ENCODE results near the gene OTUD3. TPM values are rescaled to one million over a fixed set of nuclear protein-coding genes. Genes with fewer than 3 reads are reported as not detected.
"Not testable (repeated sequence)": the region's sequence is repeated elsewhere in the genome, so short reads cannot be mapped to it uniquely, and the experiment has no call there.

Gene OTUD3
- total and polyA plus RNA-seq, 2 of the 13 experiments (the other 11 are each of a cell fraction or from before 2014, with no cell fraction given): 5.2 to 7.5 TPM

GRCh38 chr1:19927130-19927421 is 44.9 kb downstream of the OTUD3 start:
- POLR2A ChIA-PET: interaction anchor here (1.3 to 2.7 kb wide), 7 partner anchors 9 to 625 kb away, joined by 3 to 14 read pairs (median 4); partner anchors contain the start of gene FAM43B
- DNase-seq (ENCODE audit: low spot score) (peak; percentile 88), ATAC-seq (peak; percentile 10)
- H3K4me2 ChIP-seq (ENCODE audit: low read depth, low read length): peak overlapping the region; percentile 70
- peak overlapping the region; percentile 80 for H3K9ac ChIP-seq (ENCODE audit: insufficient read depth, low read depth, low read length)
- peaks cover 83% of the 10 kb centered on the region for H3K4me1 ChIP-seq (ENCODE audit: insufficient read depth, low read length)
- FAIRE-seq; H3K27me3 ChIP-seq (ENCODE audit: control insufficient read depth in 1 of 2, insufficient read depth in 2 of 2, low read length in 2 of 2); BruUV-seq (replicated peaks); H3K79me2 ChIP-seq (ENCODE audit: insufficient read depth, low read length); CTCF ChIA-PET (ENCODE audit: low intra/inter-chr PET ratio, low total read pairs); H4K20me1 ChIP-seq (ENCODE audit: insufficient read depth, low read length); H2AFZ ChIP-seq (ENCODE audit: low read length); H3K36me3 ChIP-seq (replicated peaks in 1 of 2; ENCODE audit: control insufficient read depth in 1 of 2, insufficient read depth in 2 of 2, low read length in 2 of 2); TF ChIP-seq HNF4G (CRISPR knock-in tag; IDR thresholded peaks at IDR 0.05; ENCODE audit: borderline replicate concordance, low read depth): not testable (repeated sequence)
- 0% methylated on average over 3 of the region's 3 CpGs for WGBS (ENCODE audit: low lambda C conversion rate)
- H3K9me3 ChIP-seq (ENCODE audit: low read length): peaks cover 28% of the 10 kb centered on the region
- H3K27ac ChIP-seq (ENCODE audit: extremely low read length, insufficient read depth, low read length): peak overlapping the region; percentile 94
- peak overlapping the region in 2 of 3 experiments; percentile 17 to 27; a peak in 3 of 6 replicates for H3K4me3 ChIP-seq (replicated peaks in 1 of 3; ENCODE audit: insufficient read depth in 1 of 3, low read depth in 2 of 3, low read length in 3 of 3)
- intact Hi-C loops (cut with micrococcal nuclease; ENCODE audit: unreplicated experiment) (loop anchor here (2.0 kb wide), 2 partner anchors 44 to 48 kb away; partner anchors contain the start of gene OTUD3), in situ Hi-C loops (cut with HindIII; ENCODE audit: extremely low pct_ligation_motif_present, low pct_unique_long_range_greater_than_20kb) (loop anchor here (5.0 kb wide), 1 partner anchor 550 kb away; no protein-coding TSS in a partner anchor)
- 0 out of 2 replicates have a peak, but pooled peaks have one; percentile 14 for TF ChIP-seq ESRRA (CRISPR knock-in tag; IDR thresholded peaks at IDR 0.05; ENCODE audit: low read depth)
- peak; percentile 56; the same call in 1 of the 2 replicates for TF ChIP-seq SAP130 (CRISPR knock-in tag; IDR thresholded peaks at IDR 0.05; ENCODE audit: low read depth)
- TF ChIP-seq FOXO4 (CRISPR knock-in tag; conservative IDR thresholded peaks at IDR 0.05): 0 out of 2 replicates have a peak, but pooled peaks have one; percentile 27
- peak; percentile 35; the same call in 1 of the 2 replicates for TF ChIP-seq PITX1 (CRISPR knock-in tag; IDR thresholded peaks at IDR 0.05)
- TF ChIP-seq, protein P1, sequence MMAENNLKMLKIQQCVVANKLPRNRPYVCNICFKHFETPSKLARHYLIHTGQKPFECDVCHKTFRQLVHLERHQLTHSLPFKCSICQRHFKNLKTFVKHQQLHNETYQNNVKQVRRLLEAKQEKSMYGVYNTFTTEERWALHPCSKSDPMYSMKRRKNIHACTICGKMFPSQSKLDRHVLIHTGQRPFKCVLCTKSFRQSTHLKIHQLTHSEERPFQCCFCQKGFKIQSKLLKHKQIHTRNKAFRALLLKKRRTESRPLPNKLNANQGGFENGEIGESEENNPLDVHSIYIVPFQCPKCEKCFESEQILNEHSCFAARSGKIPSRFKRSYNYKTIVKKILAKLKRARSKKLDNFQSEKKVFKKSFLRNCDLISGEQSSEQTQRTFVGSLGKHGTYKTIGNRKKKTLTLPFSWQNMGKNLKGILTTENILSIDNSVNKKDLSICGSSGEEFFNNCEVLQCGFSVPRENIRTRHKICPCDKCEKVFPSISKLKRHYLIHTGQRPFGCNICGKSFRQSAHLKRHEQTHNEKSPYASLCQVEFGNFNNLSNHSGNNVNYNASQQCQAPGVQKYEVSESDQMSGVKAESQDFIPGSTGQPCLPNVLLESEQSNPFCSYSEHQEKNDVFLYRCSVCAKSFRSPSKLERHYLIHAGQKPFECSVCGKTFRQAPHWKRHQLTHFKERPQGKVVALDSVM (CRISPR knock-in tag; IDR thresholded peaks at IDR 0.05): peak; percentile 62; the same call in 1 of the 2 replicates
- peak; percentile 90 for TF ChIP-seq TEAD3 (CRISPR knock-in tag; optimal IDR thresholded peaks at IDR 0.05; ENCODE audit: borderline replicate concordance)
- TF ChIP-seq, protein P2, sequence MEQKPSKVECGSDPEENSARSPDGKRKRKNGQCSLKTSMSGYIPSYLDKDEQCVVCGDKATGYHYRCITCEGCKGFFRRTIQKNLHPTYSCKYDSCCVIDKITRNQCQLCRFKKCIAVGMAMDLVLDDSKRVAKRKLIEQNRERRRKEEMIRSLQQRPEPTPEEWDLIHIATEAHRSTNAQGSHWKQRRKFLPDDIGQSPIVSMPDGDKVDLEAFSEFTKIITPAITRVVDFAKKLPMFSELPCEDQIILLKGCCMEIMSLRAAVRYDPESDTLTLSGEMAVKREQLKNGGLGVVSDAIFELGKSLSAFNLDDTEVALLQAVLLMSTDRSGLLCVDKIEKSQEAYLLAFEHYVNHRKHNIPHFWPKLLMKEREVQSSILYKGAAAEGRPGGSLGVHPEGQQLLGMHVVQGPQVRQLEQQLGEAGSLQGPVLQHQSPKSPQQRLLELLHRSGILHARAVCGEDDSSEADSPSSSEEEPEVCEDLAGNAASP (CRISPR knock-in tag; IDR thresholded peaks at IDR 0.05; ENCODE audit: borderline replicate concordance): peak; percentile 48; the same call in 1 of the 2 replicates
- TF ChIP-seq PHF21A (CRISPR knock-in tag; IDR thresholded peaks at IDR 0.05): peak; percentile 52
- TF ChIP-seq ZNF605 (CRISPR knock-in tag; IDR thresholded peaks at IDR 0.05): peak; percentile 35; the same call in 1 of the 2 replicates
- TF ChIP-seq, protein P3, sequence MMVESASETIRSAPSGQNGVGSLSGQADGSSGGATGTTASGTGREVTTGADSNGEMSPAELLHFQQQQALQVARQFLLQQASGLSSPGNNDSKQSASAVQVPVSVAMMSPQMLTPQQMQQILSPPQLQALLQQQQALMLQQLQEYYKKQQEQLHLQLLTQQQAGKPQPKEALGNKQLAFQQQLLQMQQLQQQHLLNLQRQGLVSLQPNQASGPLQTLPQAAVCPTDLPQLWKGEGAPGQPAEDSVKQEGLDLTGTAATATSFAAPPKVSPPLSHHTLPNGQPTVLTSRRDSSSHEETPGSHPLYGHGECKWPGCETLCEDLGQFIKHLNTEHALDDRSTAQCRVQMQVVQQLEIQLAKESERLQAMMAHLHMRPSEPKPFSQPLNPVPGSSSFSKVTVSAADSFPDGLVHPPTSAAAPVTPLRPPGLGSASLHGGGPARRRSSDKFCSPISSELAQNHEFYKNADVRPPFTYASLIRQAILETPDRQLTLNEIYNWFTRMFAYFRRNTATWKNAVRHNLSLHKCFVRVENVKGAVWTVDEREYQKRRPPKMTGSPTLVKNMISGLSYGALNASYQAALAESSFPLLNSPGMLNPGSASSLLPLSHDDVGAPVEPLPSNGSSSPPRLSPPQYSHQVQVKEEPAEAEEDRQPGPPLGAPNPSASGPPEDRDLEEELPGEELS (CRISPR knock-in tag; IDR thresholded peaks at IDR 0.05): peak; percentile 37; the same call in 1 of the 2 replicates
- 0 out of 2 replicates have a peak, but pooled peaks have one; percentile 8 for TF ChIP-seq HNF4G (IDR thresholded peaks at IDR 0.05; ENCODE audit: borderline replicate concordance, low read depth, low read length)
- TF ChIP-seq DPF2 (CRISPR knock-in tag; IDR thresholded peaks at IDR 0.05; ENCODE audit: borderline replicate concordance, low read depth): peak; percentile 61; the same call in 1 of the 2 replicates
- TF ChIP-seq GATA4 (IDR thresholded peaks at IDR 0.05; ENCODE audit: borderline replicate concordance, low read depth): peak; percentile 84
- peak; percentile 81 for TF ChIP-seq FOXA3 (CRISPR knock-in tag; IDR thresholded peaks at IDR 0.05)
